Measurements from ENCODE around the gene AP2M1.

Gene AP2M1

GRCh38 chr3:184174646-184175492 lies at the start of gene AP2M1:
AP2M1 (plus strand) TSS chr3:184174855; CDS start chr3:184176994, 2,139 bp downstream.
- peaks cover 62% of the 10 kb centered on the region for H3K36me3 ChIP-seq

GRCh38 chr3:184126006-184126405 lies 48.6 kb upstream of the AP2M1 start:
- Histone ChIP-seq H3K4me3 (ENCODE audit: low read depth in 1 of 2, low read length in 1 of 2) (no peak overlapping the region), H3K36me3 (no peaks in the 10 kb centered on the region)
- no peak for TF ChIP-seq CTCF (IDR thresholded peaks at IDR 0.05)

More at GRCh38 chr3:184174646-184175492, at the start of gene AP2M1:
- H3K4me3 ChIP-seq (ENCODE audit: low read depth in 1 of 2, low read length in 1 of 2) = peak within 1 kb of the TSS; percentile 97 to 99
- TF ChIP-seq CTCF (IDR thresholded peaks at IDR 0.05) = peak; percentile 33
- no peaks in the 10 kb centered on the region for H3K9me3 ChIP-seq
- H3K4me1 ChIP-seq (ENCODE audit: control insufficient read depth in 1 of 2, insufficient read depth in 1 of 2, low read depth in 1 of 2, low read length in 1 of 2) = peaks cover 22 to 29% of the 10 kb centered on the region in 2 experiments
- no peaks in the 10 kb centered on the region for H3K27me3 ChIP-seq
- H3K27ac ChIP-seq = peak within 1 kb of the TSS; percentile 74

GRCh38 chr3:184129012-184129411 lies 45.6 kb upstream of the AP2M1 start:
- TF ChIP-seq CTCF (IDR thresholded peaks at IDR 0.05) = no peak
- Histone ChIP-seq H3K4me1 (ENCODE audit: control insufficient read depth in 1 of 2, insufficient read depth in 1 of 2, low read depth in 1 of 2, low read length in 1 of 2) (peaks cover 5 to 6% of the 10 kb centered on the region in 2 experiments), H3K27me3 (no peaks in the 10 kb centered on the region), H3K9me3 (no peaks in the 10 kb centered on the region), H3K4me3 (ENCODE audit: low read depth in 1 of 2, low read length in 1 of 2) (no peak overlapping the region), H3K36me3 (no peaks in the 10 kb centered on the region), H3K27ac (no peak overlapping the region)

More at GRCh38 chr3:184126006-184126405, 48.6 kb upstream of the AP2M1 start:
- H3K27me3 ChIP-seq = no peaks in the 10 kb centered on the region
- H3K9me3 ChIP-seq = no peaks in the 10 kb centered on the region
- no peak overlapping the region for H3K27ac ChIP-seq
- no peaks in the 10 kb centered on the region for H3K4me1 ChIP-seq (ENCODE audit: control insufficient read depth in 1 of 2, insufficient read depth in 1 of 2, low read depth in 1 of 2, low read length in 1 of 2)

- Histone ChIP-seq H3K27ac (no peak overlapping the region), H3K27me3 (no peaks in the 10 kb centered on the region), H3K9me3 (no peaks in the 10 kb centered on the region), H3K4me1 (ENCODE audit: control insufficient read depth in 1 of 2, insufficient read depth in 1 of 2, low read depth in 1 of 2, low read length in 1 of 2) (peaks cover 20 to 29% of the 10 kb centered on the region in 2 experiments), H3K36me3 (peaks cover 5% of the 10 kb centered on the region), H3K4me3 (ENCODE audit: low read depth in 1 of 2, low read length in 1 of 2) (no peak overlapping the region)
- TF ChIP-seq CTCF (IDR thresholded peaks at IDR 0.05) = no peak
Observed at GRCh38 chr3:184132945-184133344, 41.7 kb upstream of the AP2M1 start.

GRCh38 chr3:184133840-184134745 lies 40.6 kb upstream of the AP2M1 start:
- Histone ChIP-seq H3K27me3 (no peaks in the 10 kb centered on the region), H3K4me3 (ENCODE audit: low read depth in 1 of 2, low read length in 1 of 2) (peak overlapping the region; percentile 73 to 94), H3K9me3 (no peaks in the 10 kb centered on the region), H3K4me1 (ENCODE audit: control insufficient read depth in 1 of 2, insufficient read depth in 1 of 2, low read depth in 1 of 2, low read length in 1 of 2) (peaks cover 20 to 29% of the 10 kb centered on the region in 2 experiments), H3K27ac (peak overlapping the region; percentile 79), H3K36me3 (peaks cover 9% of the 10 kb centered on the region)
- no peak for TF ChIP-seq CTCF (IDR thresholded peaks at IDR 0.05)

All from neutrophil (primary cell).